ENCODE data around the gene WDHD1.

WDHD1 gene, protein sequence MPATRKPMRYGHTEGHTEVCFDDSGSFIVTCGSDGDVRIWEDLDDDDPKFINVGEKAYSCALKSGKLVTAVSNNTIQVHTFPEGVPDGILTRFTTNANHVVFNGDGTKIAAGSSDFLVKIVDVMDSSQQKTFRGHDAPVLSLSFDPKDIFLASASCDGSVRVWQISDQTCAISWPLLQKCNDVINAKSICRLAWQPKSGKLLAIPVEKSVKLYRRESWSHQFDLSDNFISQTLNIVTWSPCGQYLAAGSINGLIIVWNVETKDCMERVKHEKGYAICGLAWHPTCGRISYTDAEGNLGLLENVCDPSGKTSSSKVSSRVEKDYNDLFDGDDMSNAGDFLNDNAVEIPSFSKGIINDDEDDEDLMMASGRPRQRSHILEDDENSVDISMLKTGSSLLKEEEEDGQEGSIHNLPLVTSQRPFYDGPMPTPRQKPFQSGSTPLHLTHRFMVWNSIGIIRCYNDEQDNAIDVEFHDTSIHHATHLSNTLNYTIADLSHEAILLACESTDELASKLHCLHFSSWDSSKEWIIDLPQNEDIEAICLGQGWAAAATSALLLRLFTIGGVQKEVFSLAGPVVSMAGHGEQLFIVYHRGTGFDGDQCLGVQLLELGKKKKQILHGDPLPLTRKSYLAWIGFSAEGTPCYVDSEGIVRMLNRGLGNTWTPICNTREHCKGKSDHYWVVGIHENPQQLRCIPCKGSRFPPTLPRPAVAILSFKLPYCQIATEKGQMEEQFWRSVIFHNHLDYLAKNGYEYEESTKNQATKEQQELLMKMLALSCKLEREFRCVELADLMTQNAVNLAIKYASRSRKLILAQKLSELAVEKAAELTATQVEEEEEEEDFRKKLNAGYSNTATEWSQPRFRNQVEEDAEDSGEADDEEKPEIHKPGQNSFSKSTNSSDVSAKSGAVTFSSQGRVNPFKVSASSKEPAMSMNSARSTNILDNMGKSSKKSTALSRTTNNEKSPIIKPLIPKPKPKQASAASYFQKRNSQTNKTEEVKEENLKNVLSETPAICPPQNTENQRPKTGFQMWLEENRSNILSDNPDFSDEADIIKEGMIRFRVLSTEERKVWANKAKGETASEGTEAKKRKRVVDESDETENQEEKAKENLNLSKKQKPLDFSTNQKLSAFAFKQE

DNA sequence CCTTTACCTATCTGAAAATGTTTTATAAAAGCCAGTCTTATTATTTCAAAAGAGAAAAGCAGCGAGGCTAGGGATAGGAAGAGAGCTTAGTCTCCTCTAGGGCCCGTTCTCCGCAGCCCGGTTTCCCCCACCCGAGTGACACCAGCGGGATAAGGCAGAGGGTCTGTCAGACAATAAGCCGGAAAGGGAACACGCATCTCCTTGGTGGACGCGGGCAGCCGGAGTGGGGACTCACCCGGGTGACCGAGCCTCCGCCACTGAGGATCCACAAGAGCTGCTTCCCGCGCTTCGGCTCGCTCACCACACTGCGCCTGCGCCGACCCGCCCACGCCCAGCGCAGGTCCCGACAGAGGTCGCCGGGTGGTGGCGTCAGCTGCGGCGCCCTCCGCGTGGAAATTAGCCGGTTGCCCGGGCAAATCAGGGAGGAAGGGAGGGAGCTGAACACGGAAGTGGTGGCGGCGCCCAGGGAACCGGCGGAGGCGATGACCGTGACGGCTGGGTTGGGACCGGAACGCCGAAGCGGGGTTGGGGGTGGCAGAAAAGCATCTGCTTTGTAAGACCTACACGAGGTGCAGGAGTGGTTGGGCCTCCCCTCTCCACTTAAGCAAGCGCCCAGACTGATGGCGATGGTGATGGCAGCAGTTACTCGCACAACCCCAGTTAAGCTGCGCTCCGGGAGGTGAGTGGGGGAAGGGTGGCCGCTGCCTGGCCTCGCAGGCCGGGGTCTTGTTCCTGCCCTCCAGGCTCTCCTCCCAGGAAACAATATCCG is at the start of gene WDHD1, which contains the start of gene SOCS4:
TSS of gene WDHD1 (minus strand) at position 307 of the 769 bp plus-strand sequence. CDS start 312 bp downstream, outside the sequence.
TSS of gene SOCS4 (plus strand) at position 444 of the 769 bp plus-strand sequence. CDS start 15,806 bp downstream, outside the sequence.
- Mint-ChIP-seq H3K9me3 (no peaks in the 10 kb centered on the region), H3K4me3 (peak within 1 kb of the TSS; percentile 88), H3K27me3 (ENCODE audit: low read depth, poor library complexity) (no peaks in the 10 kb centered on the region), H3K36me3 (ENCODE audit: low read depth) (peaks cover 17% of the 10 kb centered on the region), H3K4me1 (peaks cover 58% of the 10 kb centered on the region), H3K27ac (peak within 1 kb of the TSS; percentile 98)
- TF ChIP-seq, protein P1, sequence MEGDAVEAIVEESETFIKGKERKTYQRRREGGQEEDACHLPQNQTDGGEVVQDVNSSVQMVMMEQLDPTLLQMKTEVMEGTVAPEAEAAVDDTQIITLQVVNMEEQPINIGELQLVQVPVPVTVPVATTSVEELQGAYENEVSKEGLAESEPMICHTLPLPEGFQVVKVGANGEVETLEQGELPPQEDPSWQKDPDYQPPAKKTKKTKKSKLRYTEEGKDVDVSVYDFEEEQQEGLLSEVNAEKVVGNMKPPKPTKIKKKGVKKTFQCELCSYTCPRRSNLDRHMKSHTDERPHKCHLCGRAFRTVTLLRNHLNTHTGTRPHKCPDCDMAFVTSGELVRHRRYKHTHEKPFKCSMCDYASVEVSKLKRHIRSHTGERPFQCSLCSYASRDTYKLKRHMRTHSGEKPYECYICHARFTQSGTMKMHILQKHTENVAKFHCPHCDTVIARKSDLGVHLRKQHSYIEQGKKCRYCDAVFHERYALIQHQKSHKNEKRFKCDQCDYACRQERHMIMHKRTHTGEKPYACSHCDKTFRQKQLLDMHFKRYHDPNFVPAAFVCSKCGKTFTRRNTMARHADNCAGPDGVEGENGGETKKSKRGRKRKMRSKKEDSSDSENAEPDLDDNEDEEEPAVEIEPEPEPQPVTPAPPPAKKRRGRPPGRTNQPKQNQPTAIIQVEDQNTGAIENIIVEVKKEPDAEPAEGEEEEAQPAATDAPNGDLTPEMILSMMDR (IDR thresholded peaks at IDR 0.05) = no peak
- peak; percentile 97 for DNase-seq

DNA sequence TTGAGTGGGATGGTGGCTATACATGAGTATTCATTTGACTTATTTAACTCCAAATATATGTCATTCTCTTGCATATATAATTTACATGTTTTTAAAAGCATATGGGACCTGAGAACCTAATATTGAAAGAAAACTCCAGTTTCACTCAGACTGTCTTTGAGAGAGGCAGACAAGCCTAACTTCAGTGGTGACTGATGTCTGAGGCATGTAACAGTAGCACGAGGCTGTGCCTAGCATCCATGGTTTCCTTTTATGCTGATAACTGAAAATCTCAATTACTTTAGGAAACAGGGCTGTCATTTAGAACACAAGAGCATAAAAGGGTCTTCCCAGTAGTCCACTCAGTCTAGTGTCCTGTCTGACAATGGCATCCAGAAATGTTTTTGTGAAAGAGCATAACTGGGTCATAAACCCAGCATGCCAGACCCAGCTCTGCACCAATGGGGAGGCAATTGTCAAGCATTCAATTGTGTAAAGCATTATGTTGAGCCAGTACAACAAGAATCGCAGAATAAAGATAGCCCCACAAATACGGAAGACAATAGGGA is 48.8 kb upstream of the WDHD1 start:
- Mint-ChIP-seq H3K27me3 (ENCODE audit: low read depth, poor library complexity) (peaks cover 3% of the 10 kb centered on the region), H3K27ac (no peak overlapping the region), H3K4me3 (no peak overlapping the region), H3K9me3 (no peaks in the 10 kb centered on the region), H3K4me1 (peaks cover 43% of the 10 kb centered on the region), H3K36me3 (ENCODE audit: low read depth) (no peaks in the 10 kb centered on the region)
- DNase-seq = no peak
- TF ChIP-seq, protein P1 (IDR thresholded peaks at IDR 0.05) = no peak

DNA sequence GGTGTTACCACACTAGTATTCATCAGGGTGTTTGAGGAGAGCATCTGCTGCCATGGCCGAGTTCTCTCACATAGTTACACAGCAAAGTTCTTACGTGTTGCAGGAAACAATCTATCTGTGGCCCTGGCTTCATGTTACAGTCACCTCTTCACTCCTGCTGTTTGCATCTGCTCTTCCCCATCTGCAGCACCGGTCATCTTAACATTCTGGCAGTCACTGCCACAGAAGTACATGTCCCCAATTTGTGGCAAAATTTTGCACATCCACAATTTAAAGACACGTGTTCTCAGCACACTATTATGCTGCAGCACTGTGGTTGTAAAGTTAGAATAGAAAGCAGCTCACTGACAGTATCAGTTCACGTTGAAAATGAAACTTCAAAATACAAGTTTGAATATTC is 47.8 kb upstream of the WDHD1 start:
- Mint-ChIP-seq H3K4me3 (no peak overlapping the region), H3K4me1 (peaks cover 44% of the 10 kb centered on the region), H3K27me3 (ENCODE audit: low read depth, poor library complexity) (peaks cover 3% of the 10 kb centered on the region), H3K9me3 (no peaks in the 10 kb centered on the region), H3K36me3 (ENCODE audit: low read depth) (no peaks in the 10 kb centered on the region), H3K27ac (no peak overlapping the region)
- no peak for DNase-seq
- TF ChIP-seq, protein P1 (IDR thresholded peaks at IDR 0.05) = no peak

DNA sequence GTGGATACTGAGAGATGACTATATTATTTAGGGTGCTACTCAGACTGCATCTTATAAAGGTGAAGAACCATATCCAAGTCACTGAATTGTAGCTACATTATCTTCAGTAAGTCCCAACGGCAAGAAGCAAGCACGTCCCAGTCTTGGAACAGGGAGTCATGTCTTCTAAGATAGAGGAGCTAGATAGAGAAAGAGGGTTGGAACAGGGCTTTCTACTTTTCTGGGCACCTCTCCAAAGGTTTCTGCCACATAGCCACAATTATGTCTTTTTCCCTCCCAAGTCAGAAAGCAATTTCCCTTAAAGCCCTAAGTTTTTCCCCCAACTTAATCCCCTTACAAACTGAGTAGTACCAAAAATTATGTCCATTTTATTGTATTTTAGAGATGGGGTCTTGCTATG is 47.0 kb upstream of the WDHD1 start:
- H3K4me1 Mint-ChIP-seq = peaks cover 44% of the 10 kb centered on the region
- H3K9me3 Mint-ChIP-seq = no peaks in the 10 kb centered on the region
- DNase-seq = no peak
- no peak overlapping the region for H3K27ac Mint-ChIP-seq
- no peaks in the 10 kb centered on the region for H3K36me3 Mint-ChIP-seq (ENCODE audit: low read depth)
- peaks cover 3% of the 10 kb centered on the region for H3K27me3 Mint-ChIP-seq (ENCODE audit: low read depth, poor library complexity)
- H3K4me3 Mint-ChIP-seq = no peak overlapping the region
- TF ChIP-seq, protein P1 (IDR thresholded peaks at IDR 0.05) = no peak

Measured in nephron progenitor cell (in vitro differentiated cells).